ENCODE measurements around the gene ACER3.
A peak's percentile ranks its signal among the peaks of the same experiment; 100 is the strongest.

Gene ACER3

GRCh38 chr11:77064648-77065217 is 204.0 kb downstream of the ACER3 start:
- no peak for DNase-seq

GRCh38 chr11:77065878-77066228 is 205.1 kb downstream of the ACER3 start:
- no peak for DNase-seq

- peak; percentile 74 for DNase-seq
Measured at GRCh38 chr11:77066229-77067042, 205.7 kb downstream of the ACER3 start, which contains the start of gene CAPN5. CAPN5 (plus strand) TSS chr11:77066971; CDS start chr11:77084887, 17,916 bp downstream.

DNA sequence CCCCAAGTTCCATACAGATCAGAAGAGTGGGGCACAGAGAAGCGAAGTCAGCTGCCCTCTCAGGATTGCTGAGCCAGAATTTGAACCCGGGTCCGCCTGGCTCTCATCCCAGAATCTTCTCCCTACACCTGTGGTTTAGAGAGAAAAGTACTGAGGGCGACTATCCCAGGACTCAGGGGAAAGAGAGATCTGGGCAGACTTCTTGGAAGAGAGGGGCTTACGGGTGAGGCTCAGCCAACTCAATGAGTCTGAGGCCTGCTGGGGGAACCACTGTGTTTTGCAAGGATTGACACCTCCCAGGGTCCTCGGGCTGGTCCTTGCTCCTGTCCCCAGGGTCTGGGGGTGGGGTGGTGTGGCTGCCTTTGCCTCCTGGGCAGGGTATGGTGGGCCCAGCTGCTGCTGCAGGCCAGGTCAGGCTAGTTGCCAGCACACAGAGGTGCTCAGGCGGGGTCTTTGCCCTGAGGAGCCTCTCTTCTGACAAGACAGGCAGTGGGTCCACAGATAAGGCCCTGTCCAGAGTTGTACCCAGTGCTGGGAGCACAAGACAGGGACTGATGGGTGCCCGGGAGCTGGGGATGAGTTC is 207.2 kb downstream of the ACER3 start:
- DNase-seq: no peak

- no peak for DNase-seq
Measured at GRCh38 chr11:77068457-77069335, 208.0 kb downstream of the ACER3 start.

- no peak for DNase-seq
Measured at GRCh38 chr11:77069336-77069968, 208.7 kb downstream of the ACER3 start.

DNA sequence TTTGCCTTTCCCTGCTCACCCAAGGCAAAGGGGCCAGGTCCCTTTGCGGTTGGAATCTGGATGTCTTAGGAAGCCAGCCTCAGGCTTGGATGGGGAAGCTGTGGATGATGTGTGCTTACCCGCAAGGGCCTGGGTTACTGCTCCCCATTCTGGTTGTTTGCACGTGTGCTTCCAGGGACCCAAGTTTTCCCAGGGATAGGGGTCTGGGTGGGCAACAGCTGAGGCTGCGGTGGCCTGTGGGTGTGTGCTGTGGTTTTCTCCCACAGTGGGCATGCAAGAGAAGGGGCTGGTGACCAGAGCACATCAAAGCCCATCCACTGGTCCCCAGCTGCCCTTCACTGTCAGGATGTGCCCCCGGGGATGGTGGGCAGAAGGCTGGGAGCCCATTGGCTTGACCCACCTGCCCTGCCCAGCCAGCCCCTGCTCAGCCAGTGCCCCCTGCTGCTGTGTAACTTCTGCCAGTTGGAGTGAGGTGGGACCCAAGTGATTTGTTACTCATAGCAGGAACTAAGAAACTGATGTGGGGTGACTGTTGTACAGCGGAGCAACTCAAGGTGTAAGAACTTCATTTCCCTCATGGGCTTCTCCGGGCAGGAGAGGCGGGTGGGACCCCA is 209.4 kb downstream of the ACER3 start:
- DNase-seq: no peak

DNA sequence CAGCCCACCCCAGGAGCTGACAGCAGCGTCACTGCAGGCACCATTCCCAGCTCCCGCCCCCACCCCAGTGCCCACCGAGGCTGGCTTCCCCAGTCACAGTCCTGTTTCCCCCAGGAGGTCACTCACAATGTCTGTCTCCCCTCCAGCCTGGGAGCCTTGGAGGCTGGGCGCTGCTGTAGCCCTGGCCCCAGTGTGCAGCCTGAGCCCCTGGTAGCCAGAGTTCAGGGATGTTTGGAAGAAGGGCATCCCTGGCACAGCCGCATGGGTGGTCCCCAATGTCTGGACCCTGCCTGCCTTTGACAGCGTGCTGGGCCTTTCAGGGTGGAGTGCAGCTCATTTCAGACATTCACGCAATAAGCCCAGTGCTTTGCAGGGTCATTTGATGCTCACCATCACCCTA is 210.4 kb downstream of the ACER3 start:
- DNase-seq: no peak

GRCh38 chr11:77071671-77072605 is 211.2 kb downstream of the ACER3 start:
- peak; percentile 70 for DNase-seq

- DNase-seq: peak; percentile 7
Measured at GRCh38 chr11:77072851-77073327, 212.2 kb downstream of the ACER3 start.

GRCh38 chr11:77073328-77074001 is 212.7 kb downstream of the ACER3 start:
- DNase-seq: peak; percentile 70

GRCh38 chr11:77074205-77074604 is 213.5 kb downstream of the ACER3 start:
- no peak for DNase-seq

GRCh38 chr11:77074626-77075221 is 214.0 kb downstream of the ACER3 start:
- DNase-seq: no peak

GRCh38 chr11:77075425-77075905 is 214.7 kb downstream of the ACER3 start:
- DNase-seq: no peak
